Effector memory CD8-positive, alpha-beta T cell (primary cell): ENCODE data around the gene CHMP3.
"Not testable (repeated sequence)": the region's sequence is repeated elsewhere in the genome, so short reads cannot be mapped to it uniquely, and the experiment has no call there.

ENCODE experiments used
- ATAC-seq: fragments of 150-1000 bp; cut with Tn5 transposase; replicated peaks from 2 replicates; pipeline ENCODE4 v1.10.0; 2021; ENCODE audit warnings: mild to moderate bottlenecking, moderate library complexity
- DNase-seq, 3 experiments: peaks; one replicate each; pipeline ENCODE4 v3.0.0; 2021
- H3K27ac Mint-ChIP-seq, 2 donors: one replicate each; pipeline ENCODE4 v1.8.0; 2022; ENCODE audit warnings: mild to moderate bottlenecking in 2 of 2, mixed read lengths in 2 of 2, moderate library complexity in 2 of 2
- H3K27me3 Mint-ChIP-seq, 2 donors: one replicate each; pipeline ENCODE4 v1.8.0; 2022; ENCODE audit warnings: mixed read lengths in 2 of 2
- H3K36me3 Mint-ChIP-seq: one replicate; pipeline ENCODE4 v1.8.0; 2022; ENCODE audit warnings: mild to moderate bottlenecking, moderate library complexity, mixed read lengths; ENCODE audit not compliant: insufficient read depth
- H3K4me1 Mint-ChIP-seq, 2 donors: one replicate each; pipeline ENCODE4 v1.8.0; 2022; ENCODE audit warnings: low read depth in 2 of 2, mixed read lengths in 2 of 2
- H3K4me3 Mint-ChIP-seq, 2 donors: one replicate each; pipeline ENCODE4 v1.8.0; 2022; ENCODE audit warnings: mild to moderate bottlenecking in 2 of 2, mixed read lengths in 2 of 2, moderate library complexity in 2 of 2
- H3K9me3 Mint-ChIP-seq, 2 donors: one replicate each; pipeline ENCODE4 v1.8.0; 2022; ENCODE audit warnings: mixed read lengths in 2 of 2

Gene CHMP3

DNA sequence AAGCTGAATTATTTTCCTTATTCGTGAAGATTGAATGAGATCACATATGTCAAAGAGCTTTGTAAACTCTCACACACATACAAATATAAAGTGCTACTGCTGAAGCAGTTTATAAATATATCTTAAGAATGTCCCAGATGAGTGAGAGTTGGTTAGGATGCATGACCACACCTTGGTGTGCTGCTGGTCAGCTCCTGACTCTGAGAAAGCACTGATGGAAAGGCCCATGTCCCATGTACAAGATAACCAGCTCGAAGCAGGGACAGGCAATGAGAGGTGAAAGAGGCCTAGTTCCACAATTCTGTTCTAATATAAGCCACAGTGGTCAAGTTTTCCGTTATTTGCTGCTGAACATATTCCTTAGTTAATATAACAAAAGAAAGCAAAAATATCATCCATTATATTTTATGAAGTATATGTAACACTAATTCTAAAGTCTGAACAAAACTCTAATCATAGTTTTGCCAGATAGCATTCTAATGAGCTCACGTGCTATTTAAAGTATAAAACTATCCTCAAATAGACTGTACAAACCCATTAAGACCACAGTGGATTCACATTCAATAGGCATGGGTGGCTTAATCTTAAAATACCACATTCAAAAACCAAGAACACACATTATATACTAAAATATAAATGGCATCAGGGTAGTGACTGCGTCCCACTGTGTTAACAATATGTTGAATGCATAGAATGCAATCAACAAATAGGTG, 49.1 kb downstream of the CHMP3 start:
- Mint-ChIP-seq H3K36me3 (peaks cover 8% of the 10 kb centered on the region), H3K4me3 (no peak overlapping the region), H3K9me3 (no peaks in the 10 kb centered on the region), H3K4me1 (peaks cover 2 to 9% of the 10 kb centered on the region in 2 donors), H3K27ac (no peak overlapping the region), H3K27me3 (no peaks in the 10 kb centered on the region)
- DNase-seq (no peak), ATAC-seq (no peak)

DNA sequence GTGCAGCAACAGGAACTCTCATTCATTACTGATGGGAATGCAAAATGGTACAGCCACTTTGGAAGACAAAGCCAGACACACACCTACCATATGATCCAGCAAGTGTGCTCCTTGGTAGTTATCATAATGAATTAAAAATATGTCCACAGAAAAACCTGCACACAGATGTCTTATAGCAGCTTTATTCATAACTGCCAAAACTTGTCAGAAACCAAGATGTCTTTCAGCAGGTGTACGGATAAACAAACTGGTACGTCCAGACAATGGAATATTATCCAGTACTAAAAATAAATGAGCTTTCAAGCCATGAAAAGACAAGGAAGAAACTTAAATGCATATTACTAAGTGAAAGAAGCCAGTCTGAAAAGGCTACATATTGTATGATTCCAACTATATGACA, 50.4 kb downstream of the CHMP3 start:
- peaks cover 2 to 11% of the 10 kb centered on the region in 2 donors for H3K4me1 Mint-ChIP-seq
- ATAC-seq (no peak), DNase-seq (no peak)
- H3K9me3 Mint-ChIP-seq = no peaks in the 10 kb centered on the region
- no peak overlapping the region for H3K27ac Mint-ChIP-seq
- H3K27me3 Mint-ChIP-seq = no peaks in the 10 kb centered on the region
- H3K4me3 Mint-ChIP-seq = no peak overlapping the region
- peaks cover 15% of the 10 kb centered on the region for H3K36me3 Mint-ChIP-seq

DNA sequence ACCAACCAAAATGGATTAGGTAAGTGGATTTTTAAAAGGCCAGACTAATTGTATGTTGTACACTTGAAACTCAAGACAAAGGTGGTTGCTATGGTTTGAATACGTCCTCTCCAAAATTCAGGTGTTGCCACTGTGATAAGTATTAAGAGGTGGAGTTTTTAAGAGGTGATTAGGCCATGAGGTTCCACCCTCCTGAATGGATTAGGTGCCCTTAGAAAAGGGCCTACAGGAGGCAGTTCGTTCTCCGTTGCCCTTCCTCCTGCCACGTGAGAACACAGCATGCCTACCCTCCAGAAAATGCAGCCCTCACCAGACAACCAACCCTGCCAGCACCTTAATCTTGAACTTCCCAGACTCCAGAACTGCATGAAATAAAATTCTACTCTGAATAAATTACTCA, 51.2 kb downstream of the CHMP3 start:
- peaks cover 20% of the 10 kb centered on the region for H3K36me3 Mint-ChIP-seq
- no peak for ATAC-seq
- H3K9me3 Mint-ChIP-seq = no peaks in the 10 kb centered on the region
- no peak overlapping the region for H3K4me3 Mint-ChIP-seq
- peaks cover 2 to 11% of the 10 kb centered on the region in 2 donors for H3K4me1 Mint-ChIP-seq
- no peak for DNase-seq
- H3K27ac Mint-ChIP-seq = no peak overlapping the region
- no peaks in the 10 kb centered on the region for H3K27me3 Mint-ChIP-seq

DNA sequence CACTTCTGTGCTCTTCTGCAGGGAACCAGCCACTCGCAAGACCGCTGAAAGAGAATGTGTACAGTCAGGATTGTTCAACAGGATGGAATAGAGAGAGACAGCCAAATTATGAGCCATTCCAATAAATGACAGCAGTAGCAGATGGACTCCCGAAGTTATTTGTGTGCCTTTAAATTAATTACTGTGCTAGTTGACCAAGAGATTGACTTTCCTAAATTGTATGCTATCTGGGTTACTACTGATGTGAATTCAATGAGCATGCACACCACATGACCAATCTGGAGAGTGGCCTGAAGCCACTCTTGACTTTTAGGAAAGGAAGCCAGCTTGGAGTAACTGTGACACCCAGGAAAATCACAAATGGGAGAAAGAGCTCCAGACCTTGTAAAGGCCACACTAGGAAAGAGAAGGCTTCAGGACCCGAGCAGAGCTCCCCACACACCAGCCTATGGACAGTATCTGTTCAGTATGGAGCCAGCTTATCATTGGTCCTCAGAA, 52.8 kb downstream of the CHMP3 start:
- H3K36me3 Mint-ChIP-seq = peaks cover 36% of the 10 kb centered on the region

DNA sequence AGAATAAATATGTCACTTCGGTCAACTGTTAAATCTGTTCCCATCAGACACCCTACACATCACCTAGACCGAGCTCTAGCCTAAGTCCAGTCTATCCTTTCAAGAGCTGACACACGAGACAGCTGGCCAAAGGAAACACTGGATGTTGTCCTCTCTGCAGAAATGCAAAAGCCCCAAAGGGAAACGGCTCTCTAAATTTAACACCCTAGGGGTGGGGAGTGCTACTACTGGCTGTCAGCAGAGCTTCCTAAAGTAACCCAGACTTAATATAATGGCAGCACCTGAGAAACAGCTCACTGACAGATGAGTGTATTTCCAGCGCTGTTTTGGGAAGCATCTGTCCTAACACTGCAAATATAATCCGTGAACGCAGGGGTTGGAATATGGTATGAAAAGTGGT, 55.6 kb downstream of the CHMP3 start:
- DNase-seq (no peak), ATAC-seq (no peak)
- Mint-ChIP-seq H3K27ac (no peak overlapping the region), H3K4me1 (peaks cover 2 to 11% of the 10 kb centered on the region in 2 donors), H3K27me3 (no peaks in the 10 kb centered on the region), H3K4me3 (no peak overlapping the region), H3K9me3 (no peaks in the 10 kb centered on the region), H3K36me3 (peaks cover 55% of the 10 kb centered on the region)

More for the DNA sequence above, 52.8 kb downstream of the CHMP3 start:
- Mint-ChIP-seq H3K27ac (no peak overlapping the region), H3K4me1 (peaks cover 2 to 11% of the 10 kb centered on the region in 2 donors), H3K27me3 (no peaks in the 10 kb centered on the region), H3K4me3 (no peak overlapping the region), H3K9me3 (no peaks in the 10 kb centered on the region)
- DNase-seq (no peak), ATAC-seq (no peak)

DNA sequence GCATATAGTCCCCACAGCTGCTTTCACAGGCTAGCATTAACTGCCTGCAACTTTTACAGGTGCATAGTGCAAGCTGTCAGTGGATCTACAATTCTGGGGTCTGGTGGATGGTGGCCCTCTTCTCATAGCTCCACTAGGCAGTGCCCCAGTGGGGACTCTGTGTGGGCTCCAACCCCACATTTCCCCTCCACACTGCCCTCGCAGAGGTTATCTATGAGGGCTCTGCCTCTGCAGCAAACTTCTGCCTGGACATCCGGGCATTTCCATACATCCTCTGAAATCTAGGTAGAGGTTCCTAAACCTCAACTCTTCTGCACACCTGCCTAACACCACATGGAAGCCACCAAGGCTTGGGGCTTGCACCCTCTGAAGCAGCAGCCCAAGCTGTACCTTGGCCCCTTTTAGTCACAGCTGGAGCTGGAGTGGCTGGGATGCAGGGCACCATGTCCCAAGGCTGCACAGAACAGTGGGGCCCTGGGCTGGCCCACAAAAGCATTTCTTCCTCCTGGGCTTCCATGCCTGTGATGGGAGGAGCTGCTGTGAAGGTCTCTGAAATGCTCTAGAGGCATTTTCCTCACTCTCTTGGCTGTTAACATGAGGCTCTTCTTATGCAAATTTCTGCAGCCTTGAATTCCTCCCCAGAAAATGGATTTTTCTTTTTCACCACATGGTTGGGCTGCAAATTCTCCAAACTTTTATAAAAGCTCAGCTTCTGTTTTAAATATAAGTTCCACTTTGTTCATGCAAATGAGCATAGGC, 62.7 kb downstream of the CHMP3 start:
- H3K27me3 Mint-ChIP-seq = no peaks in the 10 kb centered on the region
- peaks cover 7 to 14% of the 10 kb centered on the region in 2 donors for H3K4me1 Mint-ChIP-seq
- H3K4me3 Mint-ChIP-seq = no peak overlapping the region
- no peak for DNase-seq
- peaks cover 7 to 13% of the 10 kb centered on the region in 2 donors for H3K9me3 Mint-ChIP-seq
- peaks cover 54% of the 10 kb centered on the region for H3K36me3 Mint-ChIP-seq
- ATAC-seq = no peak
- H3K27ac Mint-ChIP-seq = peak overlapping the region in 1 of 2 donors; percentile 72

DNA sequence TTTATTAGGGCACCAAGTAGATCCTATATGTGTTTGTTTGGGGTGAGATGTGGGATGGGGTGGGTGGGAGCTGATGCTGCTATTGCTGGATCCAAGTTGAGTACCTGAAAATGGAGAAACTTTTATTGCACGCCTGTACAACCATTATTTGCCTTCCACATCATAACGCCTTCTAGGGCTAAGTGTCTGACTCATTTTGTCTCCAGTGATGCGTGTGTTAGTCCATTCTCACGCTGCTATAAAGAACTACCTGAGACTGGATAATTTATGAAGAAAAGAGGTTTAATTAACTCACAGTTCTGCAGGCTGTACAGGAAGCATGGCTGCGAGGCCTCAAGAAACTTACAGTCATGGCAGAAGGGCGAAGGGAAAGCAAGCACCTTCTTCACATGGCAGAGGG, 63.9 kb downstream of the CHMP3 start:
- H3K27ac Mint-ChIP-seq = peak overlapping the region in 1 of 2 donors; percentile 73
- H3K4me3 Mint-ChIP-seq = no peak overlapping the region
- H3K27me3 Mint-ChIP-seq = no peaks in the 10 kb centered on the region
- H3K9me3 Mint-ChIP-seq = peaks cover 7 to 13% of the 10 kb centered on the region in 2 donors
- peaks cover 59% of the 10 kb centered on the region for H3K36me3 Mint-ChIP-seq
- DNase-seq = no peak
- H3K4me1 Mint-ChIP-seq = peaks cover 8 to 14% of the 10 kb centered on the region in 2 donors
- no peak for ATAC-seq

DNA sequence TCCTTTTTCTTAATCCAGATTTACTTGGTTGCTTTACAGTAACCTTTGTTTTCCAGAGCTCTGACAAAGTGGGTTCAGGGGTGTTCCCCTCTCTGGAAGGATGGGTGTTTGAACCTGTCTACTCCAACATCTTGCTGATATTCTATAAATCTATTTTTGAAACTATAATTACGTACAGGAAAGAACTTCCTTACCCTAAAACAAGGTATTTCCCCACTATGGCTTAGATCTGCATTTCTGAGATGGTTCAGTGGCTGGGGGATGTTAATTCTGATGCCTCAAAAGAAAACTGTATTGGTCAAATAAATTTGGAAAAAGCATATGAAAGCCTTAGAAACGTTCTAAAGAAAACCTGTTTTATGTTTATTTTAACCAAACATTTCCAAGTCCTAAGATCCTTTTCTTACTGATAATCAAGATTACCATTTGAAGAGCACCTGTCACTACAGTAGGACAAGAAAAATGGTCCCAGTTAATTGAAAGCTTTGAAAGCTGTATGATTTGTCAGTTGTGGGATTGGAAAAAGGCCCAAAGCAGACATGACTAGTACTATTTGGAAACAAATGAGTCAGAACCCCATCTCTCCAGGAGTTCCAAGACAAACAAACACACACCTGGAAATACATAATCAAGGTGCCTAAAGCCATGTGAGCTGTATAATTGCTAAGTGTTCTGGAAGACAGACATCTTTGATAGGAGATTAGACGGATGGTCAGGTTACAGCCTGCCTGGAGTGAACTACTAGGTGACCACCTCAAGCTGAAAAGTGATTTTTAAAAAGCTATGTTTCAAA, 64.6 kb downstream of the CHMP3 start:
- ATAC-seq (no peak), DNase-seq (no peak)
- H3K27me3 Mint-ChIP-seq = no peaks in the 10 kb centered on the region
- H3K9me3 Mint-ChIP-seq = peaks cover 7 to 13% of the 10 kb centered on the region in 2 donors
- H3K36me3 Mint-ChIP-seq = peaks cover 59% of the 10 kb centered on the region
- H3K4me3 Mint-ChIP-seq = no peak overlapping the region
- H3K27ac Mint-ChIP-seq = peak overlapping the region in 1 of 2 donors; percentile 73
- H3K4me1 Mint-ChIP-seq = peaks cover 8 to 14% of the 10 kb centered on the region in 2 donors

DNA sequence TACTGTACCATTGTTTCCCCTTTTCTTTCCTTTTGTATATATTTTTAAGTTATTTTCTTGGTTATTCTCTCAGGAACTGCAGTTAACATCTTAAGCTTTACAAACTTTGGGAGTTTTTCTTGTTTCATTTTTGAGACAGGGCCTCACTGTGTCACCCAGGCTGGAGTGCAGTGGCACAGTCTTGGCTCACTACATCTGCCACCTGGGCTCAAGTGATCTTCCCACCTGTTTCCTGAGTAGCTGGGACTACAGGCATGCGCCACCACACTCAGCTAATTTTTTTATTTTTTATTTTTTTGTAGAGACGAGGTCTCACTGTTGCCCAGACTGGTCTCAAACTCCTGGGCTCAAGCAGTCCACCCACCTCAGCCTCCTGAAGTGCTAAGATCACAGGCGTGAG, 66.9 kb downstream of the CHMP3 start:
- Mint-ChIP-seq H3K4me1 (peaks cover 6 to 16% of the 10 kb centered on the region in 2 donors), H3K27ac (peak overlapping the region; percentile 12 to 73), H3K9me3 (peaks cover 7 to 10% of the 10 kb centered on the region in 2 donors), H3K36me3 (peaks cover 75% of the 10 kb centered on the region)
- H3K4me3 Mint-ChIP-seq, DNase-seq, ATAC-seq, H3K27me3 Mint-ChIP-seq: not testable (repeated sequence)

DNA sequence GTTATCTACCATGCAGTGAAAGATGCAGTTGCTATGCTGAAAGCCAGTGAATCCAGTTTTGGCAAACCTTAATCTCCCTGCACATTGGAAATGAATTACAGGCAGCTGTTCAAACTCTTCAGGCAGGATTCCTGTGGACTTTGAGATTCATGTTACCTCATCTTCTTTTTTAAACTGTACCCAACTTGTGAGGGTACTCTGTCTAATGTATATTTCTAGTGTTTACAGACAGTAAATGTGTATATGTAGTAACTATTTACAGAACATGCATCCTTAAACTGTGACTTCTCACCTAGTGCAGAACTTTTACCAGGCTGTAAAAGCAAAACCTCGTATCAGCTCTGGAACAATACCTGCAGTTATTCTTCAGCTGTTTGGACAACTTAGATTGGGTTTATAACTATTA, 71.2 kb downstream of the CHMP3 start:
- no peak for DNase-seq
- Mint-ChIP-seq H3K27ac (no peak overlapping the region), H3K4me1 (peaks cover 6 to 10% of the 10 kb centered on the region in 2 donors), H3K36me3 (peaks cover 97% of the 10 kb centered on the region), H3K27me3 (no peaks in the 10 kb centered on the region), H3K4me3 (no peak overlapping the region), H3K9me3 (no peaks in the 10 kb centered on the region)
- no peak for ATAC-seq

DNA sequence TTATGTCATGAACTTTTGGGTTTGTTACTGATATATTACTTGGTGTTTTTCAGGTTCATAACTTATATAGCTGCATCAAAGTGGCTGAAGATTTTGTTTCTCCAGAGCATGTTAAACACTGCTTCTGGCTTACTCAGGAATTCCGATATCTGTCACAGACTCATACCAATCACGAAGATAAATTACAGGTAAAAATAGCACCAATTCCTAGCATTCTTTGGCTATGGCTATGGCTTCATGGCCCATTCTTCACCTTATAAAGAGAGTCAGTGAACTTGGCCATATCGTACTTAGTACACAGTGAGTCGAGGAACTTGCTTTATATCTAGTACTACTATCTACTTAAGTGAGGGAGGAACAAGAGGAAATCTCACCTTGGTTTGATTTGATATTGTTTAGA, 72.2 kb downstream of the CHMP3 start:
- H3K36me3 Mint-ChIP-seq = peaks cover 97% of the 10 kb centered on the region
- H3K9me3 Mint-ChIP-seq = no peaks in the 10 kb centered on the region
- ATAC-seq (no peak), DNase-seq (no peak)
- peak overlapping the region in 1 of 2 donors; percentile 39 for H3K27ac Mint-ChIP-seq
- no peaks in the 10 kb centered on the region for H3K27me3 Mint-ChIP-seq
- no peak overlapping the region for H3K4me3 Mint-ChIP-seq
- peaks cover 4 to 6% of the 10 kb centered on the region in 2 donors for H3K4me1 Mint-ChIP-seq

DNA sequence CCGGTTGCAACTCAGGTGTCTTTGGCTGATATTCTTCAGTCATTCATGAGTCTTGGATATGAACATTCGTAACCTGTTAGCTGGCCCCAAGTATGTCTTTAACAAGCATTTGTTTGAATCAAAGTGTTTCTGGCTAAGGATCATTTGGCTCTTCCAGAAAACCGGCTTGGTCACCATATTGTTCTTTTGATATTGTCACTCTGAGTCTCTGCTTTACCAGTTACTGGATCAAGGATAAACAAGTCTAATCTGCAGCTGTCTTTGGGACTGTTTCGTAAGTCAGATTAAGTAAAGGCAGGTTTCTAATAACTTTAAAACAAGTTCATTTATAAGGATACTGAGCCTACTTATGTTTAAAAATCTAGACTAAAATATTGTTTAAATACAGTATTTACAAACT, 73.0 kb downstream of the CHMP3 start:
- H3K36me3 Mint-ChIP-seq = peaks cover 98% of the 10 kb centered on the region
- no peaks in the 10 kb centered on the region for H3K9me3 Mint-ChIP-seq
- no peak for DNase-seq
- H3K4me1 Mint-ChIP-seq = peaks cover 0 to 6% of the 10 kb centered on the region in 2 donors
- H3K27ac Mint-ChIP-seq = peak overlapping the region in 1 of 2 donors; percentile 39
- no peak overlapping the region for H3K4me3 Mint-ChIP-seq
- no peaks in the 10 kb centered on the region for H3K27me3 Mint-ChIP-seq
- ATAC-seq = no peak

DNA sequence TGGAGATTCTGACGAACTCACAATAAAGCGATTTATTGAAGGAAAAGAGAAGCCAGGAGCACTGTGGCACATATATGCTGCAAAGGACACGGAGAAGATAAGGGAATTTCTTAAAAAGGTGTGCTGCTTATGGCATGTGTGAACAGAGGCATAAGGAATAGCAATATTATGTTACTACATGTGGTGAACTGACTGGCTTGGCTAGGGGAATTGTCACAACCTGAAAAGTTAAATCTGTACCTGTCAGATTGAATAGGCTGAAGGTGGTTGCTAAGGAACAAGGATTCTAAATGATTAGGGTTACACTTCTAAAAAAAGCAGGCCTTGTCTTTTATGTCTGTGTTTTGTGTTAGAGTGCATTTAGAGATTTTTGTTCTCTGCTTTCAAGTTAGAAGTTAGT, 73.7 kb downstream of the CHMP3 start:
- H3K4me3 Mint-ChIP-seq = no peak overlapping the region
- H3K4me1 Mint-ChIP-seq = peaks cover 0 to 6% of the 10 kb centered on the region in 2 donors
- no peaks in the 10 kb centered on the region for H3K27me3 Mint-ChIP-seq
- peak overlapping the region; percentile 5 to 35 for H3K27ac Mint-ChIP-seq
- ATAC-seq = no peak
- peaks cover 98% of the 10 kb centered on the region for H3K36me3 Mint-ChIP-seq
- DNase-seq = no peak
- no peaks in the 10 kb centered on the region for H3K9me3 Mint-ChIP-seq
